GM18507 (cell line): ENCODE results near the gene TCF7L2.
A peak's percentile ranks its signal among the peaks of the same experiment; 100 is the strongest.
"Not testable (repeated sequence)": the region's sequence is repeated elsewhere in the genome, so short reads cannot be mapped to it uniquely, and the experiment has no call there.

Source experiments
- DNase-seq: peaks from one replicate; pipeline ENCODE4 v3.0.0; 2011; ENCODE audit warnings: low read depth; ENCODE audit not compliant: insufficient read length; ENCODE audit errors: extremely low spot score
- FAIRE-seq: peaks from 2 replicates; lab custom pipeline; 2011; peaks lifted over from hg19 to GRCh38; lab: Jason Lieb, UNC

TCF7L2 gene

DNA sequence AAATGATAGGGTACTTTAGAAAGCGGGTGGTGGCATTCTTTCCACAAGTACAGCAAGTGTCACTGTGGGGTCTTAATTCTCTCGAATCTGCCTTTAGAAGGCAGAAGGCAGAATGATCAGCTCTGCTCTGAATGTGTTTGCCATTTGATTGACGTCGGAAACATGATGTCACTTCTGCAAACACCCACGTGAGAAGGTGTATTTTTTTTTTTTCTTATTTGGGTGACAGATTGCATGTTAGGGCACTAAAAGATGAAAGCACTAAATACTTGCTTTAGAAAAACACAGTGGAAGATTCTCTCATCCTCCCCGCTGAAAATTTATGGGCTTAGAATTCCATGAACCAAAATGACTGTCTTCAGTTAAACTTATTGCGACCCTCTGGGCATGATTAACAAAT is 150.2 kb downstream of the TCF7L2 start:
- DNase-seq (no peak), FAIRE-seq (no peak)

DNA sequence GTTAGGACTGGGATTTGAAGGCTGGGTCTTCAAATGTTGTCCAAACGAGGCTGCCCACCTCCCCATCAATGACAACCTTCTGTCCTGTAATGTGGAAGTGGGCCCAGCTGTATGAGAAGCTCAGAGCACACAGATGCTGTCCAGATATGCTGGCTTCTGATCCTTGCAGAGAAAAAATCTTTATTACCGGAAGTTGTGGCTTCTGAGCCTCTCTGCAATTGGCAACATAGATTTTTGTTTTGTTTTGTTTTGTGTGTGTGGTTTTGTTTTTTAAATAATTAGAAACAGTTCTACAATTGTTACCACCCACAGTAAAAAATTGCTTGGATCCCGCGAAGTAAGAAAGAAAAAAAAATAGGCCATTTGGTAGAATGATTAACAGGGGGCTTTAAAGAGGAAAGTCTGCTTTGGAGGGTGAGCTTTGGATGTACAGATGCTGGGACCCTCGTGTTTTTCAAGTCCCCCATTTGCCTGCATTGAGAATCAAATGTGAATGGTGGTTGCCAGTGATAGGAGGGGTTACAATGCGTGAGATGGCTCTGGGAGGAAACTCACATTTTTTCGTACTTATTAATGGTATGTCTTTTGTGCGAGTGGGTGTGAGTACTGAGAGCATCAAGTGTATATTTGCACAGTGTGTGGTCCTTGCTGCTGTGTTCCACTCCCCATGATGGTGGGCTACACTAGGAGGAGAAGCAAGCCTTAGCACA is 153.2 kb downstream of the TCF7L2 start:
- DNase-seq (no peak), FAIRE-seq (no peak)

DNA sequence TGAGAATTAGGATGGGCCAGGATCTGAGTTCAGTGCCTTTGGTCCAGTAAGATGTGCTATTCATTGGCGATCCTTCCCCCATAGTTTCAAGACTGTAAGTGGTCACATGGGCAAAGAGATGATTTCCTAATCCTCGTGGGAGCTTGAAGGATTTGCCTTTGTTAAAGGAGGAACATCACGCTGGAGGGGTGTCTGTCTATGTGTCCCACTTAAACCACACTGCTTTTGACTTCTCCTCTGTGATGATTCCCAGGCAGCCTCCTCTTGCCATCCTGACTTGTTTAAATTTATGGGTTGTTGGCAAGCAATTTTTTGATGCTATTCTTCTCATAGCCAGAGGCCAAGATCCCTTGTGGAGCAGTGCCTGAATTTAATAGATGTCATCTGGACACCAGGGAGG is 154.0 kb downstream of the TCF7L2 start:
- DNase-seq (no peak), FAIRE-seq (no peak)

DNA sequence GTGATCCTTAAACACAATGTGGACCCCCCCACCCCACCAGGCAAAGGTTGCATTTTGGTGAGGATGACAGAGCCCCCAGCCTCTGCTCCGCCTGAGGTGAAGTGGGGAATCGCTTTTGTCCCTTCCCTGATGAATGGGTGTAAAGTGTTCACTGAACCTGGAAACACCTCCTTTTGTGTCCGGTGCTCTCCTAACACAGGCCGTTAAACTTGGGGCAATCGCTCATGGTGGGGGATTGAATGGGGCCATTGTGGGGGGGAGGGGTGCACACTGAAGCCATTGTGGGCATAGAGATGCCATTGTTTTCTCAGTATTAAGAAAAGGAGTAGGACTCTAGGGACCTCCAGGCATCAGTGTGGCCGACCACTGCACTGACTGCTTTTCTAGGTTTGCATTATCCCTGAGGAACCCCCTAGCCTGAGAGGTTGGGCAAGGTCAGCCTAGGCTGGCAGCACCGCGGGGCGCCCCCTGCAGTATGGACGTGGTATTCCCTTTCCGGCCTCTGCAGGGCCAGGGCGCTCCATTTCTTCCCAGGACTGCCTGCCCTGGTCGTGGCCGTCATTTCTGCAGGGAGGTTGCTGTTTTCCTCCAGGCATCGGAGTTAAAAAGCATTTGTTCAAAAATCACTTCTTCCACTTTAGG is 158.3 kb downstream of the TCF7L2 start:
- FAIRE-seq: no peak
- DNase-seq: no peak

DNA sequence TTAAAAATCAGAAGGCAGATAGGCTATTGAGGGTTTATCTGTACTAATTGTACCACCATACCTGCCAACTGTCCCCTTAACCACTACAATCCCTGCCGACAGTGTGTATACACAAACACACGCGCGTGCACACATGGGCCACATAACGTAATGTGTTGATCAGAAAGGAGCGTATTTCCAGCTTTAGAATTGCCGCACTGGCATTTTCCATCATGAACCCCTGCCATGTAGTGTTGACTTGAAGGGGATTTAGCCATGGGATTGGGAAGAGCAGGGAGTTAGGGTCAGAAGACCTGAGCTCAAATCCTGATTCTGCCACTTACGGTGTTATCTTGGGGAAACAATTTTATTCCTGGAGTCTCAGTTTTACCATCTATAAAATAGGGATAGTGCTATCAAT is 158.9 kb downstream of the TCF7L2 start:
- no peak for DNase-seq

DNA sequence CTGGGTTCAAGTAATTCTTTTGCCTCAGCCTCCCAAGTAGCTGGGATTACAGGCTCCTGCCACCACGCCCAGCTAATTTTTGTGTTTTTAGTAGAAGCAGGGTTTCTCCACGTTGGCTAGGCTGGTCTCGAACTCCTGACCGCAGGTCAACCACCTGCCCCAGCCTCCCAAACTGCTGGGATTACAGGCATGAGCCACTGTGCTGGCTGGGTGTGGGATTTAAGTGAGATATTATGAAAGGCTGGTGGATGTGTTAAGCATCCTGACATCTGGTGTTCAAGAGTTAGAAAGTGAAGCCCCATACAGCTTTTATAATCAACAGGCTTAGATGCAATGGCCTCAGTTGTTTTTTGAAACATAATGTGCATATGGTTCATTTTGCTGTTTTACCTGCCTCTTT is 159.4 kb downstream of the TCF7L2 start:
- FAIRE-seq, DNase-seq: not testable (repeated sequence)

More for the DNA sequence above, 158.9 kb downstream of the TCF7L2 start:
- no peak for FAIRE-seq

DNA sequence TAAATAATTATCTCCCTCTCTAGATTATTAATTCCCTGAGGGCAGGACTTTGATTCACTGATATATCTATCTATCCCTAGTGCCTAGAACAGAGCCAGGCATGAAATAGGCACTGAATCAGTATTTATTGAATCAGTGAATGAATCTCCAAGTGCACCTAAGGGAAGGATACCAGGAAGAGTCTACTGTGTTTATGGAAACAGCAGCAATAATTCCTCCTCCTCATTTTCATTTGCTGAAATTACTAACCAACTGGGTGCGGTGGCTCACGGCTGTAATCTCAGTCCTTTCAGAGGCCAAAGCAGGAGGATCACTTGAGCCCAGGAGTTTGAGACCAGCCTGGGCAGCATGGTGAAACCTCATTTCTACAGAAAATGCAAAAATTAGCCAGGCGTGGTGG is 161.2 kb downstream of the TCF7L2 start:
- DNase-seq (no peak), FAIRE-seq (no peak)

DNA sequence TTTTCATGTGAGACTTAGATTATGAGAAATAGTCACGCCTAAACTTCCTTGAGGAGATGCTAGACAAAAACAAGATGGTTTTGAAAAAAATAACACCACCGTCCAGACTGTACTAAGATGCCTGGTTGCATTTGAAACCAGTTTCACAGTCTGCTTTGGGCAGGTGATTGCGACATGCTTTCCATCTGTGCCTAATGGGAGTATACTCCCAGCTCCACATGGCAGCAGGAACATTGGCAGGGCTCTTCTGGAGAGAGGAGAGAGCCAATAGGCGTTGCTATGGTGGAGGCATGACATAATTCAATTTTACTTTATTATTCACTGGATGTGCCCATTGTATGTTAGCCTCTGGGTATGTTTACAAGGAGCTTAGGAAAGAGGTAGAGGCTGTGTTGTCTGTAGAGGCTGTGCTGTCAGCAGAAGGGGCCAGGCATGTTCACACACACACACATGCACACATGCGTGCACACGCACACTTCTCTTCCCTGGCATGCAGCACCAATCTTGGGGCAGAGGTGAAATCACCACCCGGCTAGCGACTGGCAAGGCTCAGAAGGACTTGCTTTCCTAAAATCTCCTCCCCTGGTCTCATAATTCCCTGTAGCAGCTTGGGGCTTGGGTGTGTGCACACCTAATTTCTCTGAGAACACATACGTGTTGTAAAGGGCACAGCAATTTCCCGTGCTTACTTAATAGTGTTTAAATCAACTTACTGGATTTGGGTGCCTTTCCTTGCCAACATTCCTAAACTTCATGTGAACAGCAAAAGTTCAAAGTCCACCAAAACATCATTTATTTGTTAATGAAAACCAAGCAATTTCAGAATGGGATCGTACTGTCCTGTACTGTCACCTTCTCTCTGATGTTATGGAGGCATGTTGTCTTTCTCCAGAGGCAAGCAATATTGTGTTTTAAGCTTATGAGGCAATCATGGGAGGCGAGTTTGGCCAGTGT is 162.1 kb downstream of the TCF7L2 start:
- DNase-seq (no peak), FAIRE-seq (no peak)

DNA sequence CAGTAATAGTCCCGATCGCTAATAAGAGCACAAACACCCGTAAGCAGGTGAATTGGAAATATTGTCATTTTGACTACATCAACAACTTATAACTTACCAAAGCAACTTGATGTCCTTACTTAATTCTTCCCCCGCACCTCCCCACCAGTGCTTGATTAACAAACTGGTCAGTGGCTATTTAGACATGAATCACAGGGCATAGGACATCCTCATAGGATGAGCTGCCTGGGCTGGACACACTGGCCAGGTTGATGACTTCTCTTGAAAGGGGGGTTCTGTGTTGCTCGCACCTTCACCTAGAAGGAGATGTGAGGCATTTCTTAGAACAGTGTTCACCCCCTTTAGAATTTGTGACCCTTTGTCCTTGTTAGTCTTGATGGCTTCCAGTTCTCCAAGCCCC is 163.2 kb downstream of the TCF7L2 start:
- FAIRE-seq: no peak
- no peak for DNase-seq

DNA sequence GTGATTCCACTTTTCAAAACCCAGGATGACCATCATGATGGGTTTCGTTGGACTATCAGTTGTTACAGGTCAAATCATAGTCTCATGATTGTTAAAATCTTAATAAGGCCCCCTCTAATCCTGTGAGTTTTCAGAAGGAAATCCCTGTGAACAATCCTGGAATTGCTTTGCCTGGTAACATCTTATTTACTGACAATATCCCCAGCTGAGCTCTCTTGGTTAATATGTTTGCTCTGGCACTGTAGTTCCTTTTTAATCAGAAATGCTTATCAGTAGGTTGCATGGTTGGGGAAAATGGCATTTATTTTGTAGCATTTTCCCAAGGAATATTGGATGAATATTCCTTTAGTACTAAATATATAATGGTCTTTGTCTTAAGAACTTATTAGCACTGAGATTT is 163.9 kb downstream of the TCF7L2 start:
- FAIRE-seq: no peak

DNA sequence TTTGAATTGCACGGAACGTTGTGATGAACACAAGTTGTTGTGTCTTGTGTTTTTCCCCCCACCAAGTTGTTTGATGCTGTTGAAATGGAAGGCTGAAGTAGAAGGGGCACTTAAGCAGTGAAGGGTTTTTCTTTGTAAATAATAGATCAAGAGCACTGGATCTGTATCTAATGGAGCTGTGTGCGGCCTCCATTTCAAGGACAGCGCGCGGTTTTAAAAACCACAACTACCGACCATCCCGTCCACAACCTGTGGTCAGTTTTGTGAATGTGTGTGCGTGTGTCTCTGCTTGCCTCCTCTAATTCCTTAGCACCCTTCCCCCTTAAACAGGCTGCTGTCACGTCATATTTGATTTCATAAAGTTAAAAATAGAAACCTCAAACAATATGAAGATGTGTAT is 165.5 kb downstream of the TCF7L2 start:
- no peak for FAIRE-seq

More for the DNA sequence above, 163.9 kb downstream of the TCF7L2 start:
- no peak for DNase-seq

DNA sequence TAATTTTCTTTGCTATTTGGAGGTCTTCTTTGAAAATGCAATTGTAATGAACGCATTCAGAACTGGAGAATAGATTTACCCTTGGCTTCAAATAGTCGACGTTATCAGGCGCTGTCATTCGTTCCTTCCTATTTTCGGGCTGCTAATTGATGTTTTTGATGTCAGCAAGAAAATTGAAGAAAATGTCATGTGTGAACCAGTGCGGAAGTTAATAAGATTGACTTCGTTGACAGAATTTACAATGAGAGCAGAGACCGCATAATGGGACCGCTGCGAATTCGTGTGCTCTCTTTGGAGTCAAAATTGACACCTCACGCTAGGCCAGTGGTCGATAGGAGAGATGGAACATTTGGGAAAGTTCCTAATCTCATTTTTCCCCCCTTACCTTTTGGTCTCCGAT is 168.8 kb downstream of the TCF7L2 start:
- FAIRE-seq (no peak), DNase-seq (no peak)

More for the DNA sequence above, 165.5 kb downstream of the TCF7L2 start:
- no peak for DNase-seq

DNA sequence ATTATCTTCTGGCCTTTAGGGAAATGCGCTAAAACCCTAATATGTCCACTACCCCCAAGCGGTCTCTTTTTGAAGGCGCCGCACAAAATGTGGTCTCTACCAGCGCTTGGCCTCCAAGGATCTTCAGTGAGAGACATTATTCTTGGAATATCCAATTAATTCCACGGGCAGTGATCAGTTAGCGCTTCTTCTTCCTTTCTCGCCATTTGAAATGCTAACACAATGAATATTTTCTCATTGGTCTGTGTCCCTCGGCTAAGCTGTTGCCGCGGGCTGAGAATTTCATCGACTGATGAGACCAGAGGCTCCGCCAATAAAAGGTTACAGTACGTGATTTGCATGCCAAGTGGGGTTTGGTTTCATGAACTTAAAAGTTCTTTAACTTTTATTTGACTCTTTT is 169.8 kb downstream of the TCF7L2 start:
- FAIRE-seq: no peak

DNA sequence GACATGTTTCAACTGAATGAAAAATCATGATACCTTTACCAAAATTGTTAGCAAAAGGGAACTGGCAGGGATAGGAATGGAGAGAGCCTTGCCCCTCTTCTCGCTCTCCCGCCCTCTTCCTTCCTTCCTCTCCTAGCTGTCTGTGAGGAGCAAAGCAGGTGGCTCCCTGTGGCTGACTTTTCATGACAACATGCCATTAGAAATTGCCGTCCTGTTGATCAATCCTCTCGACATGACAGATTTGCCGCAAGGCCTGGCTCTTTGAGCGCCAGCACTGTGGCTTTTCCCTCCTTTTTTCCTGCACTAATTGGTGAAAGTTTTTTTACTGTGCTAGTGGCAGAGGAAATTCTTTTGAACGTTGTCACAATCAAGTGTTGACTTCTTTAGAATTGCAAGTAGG is 171.1 kb downstream of the TCF7L2 start:
- FAIRE-seq (no peak), DNase-seq (no peak)

More for the DNA sequence above, 169.8 kb downstream of the TCF7L2 start:
- DNase-seq: no peak

DNA sequence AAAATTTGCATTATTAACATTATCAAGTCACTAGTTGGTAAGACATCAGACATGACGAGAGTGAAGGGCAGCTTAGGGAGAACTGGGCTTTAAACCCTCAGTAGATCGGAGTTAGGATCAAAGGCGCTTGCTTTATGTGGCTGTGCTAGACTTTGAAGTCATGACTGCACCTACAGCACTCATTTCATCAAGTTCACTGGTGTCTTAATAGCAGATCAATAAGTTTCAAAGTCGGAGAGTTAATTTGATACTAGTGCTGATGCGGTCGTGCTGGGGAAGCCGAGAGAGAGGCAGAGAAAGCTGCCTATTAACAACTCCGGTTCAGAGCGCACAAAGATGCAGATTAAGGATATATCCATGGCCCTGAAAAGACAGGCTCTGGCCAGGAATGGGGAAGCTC is 172.9 kb downstream of the TCF7L2 start:
- no peak for DNase-seq
- FAIRE-seq: no peak

DNA sequence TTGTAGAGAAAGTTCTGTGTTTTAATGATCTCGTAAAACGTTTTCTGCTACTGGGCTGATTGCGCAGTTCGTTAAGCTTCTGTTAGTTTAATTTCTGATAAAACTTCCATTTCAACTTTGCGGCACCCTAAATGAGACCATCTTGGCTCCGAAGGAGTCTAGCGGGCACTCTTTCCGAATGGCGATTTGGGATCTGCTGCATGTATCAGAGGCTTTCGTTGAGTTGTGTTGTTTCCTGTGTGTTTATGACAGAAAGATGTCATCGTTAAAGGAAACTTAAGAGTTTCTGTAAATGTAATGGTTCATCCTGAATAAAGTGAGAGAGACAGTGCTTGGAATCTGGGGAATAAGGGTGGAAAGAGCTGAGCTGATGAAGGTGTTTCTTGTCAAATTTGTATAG is 174.7 kb downstream of the TCF7L2 start:
- no peak for FAIRE-seq
- DNase-seq: no peak

DNA sequence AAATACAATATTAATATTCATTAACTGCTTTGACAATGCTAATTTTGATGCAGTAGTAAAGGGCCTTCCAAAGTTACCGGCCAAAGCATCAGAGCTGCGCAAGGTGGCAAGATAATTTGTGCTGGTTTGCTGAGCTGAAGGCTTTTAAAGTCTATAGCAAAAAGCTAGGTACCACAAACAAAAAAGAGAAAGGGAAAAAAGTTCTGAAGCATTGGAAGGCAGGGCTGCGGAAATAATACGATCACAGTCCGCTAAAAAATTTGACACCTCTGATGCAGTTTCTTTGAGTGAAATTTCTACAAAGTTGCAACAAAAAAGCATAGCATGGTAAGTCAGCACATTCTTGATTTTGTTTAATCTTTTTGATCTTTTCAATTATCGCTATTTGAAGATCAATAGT is 175.6 kb downstream of the TCF7L2 start:
- FAIRE-seq: no peak

DNA sequence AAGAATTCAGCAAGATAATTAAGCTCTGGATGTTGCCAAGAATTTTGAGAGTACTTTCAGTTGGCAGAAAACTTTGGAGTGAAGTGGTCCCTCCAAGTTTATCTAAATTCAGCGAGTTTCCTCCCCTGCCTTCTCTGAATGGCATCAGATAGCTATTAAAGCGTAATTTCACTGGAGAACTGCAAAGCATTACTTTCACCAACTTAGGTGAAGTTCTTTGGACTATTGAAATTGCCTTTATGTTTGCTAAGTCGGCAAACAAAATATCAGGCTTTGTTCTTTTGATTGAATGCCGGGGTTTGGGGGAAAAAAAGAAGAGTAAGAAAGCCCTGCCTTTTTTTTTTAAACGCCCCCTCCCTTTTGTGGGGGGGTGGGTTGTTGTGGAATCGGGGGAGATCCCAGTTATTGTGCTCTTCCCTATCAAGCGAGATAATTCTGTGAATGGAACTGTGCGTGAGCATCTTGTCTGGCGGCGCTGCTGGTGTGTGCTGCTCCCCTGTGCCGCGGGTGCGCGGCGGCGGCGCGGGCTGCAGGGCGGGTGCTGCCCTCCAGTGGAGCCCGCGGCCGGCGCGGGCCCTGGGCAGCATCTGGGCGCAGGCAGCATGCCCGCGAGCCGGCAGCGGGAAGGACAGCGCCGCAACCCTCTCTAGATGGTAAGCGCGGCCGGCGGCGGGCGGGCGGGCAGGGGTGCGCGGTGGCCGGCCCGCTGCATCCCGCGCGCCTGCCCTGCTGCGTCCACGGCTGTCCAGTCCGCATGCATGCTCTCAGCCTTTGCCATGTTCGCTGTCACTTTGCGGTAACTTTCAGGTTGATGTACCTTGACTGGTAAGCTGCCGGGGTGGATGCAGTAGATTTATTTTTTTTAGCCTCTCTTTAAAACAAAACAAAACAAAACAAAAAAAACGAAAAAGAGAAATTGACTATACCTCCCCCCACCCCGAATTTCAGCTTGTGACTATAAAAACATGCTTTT is 176.5 kb downstream of the TCF7L2 start:
- FAIRE-seq (no peak), DNase-seq (peak; percentile 15)

More for the DNA sequence above, 175.6 kb downstream of the TCF7L2 start:
- DNase-seq: no peak

DNA sequence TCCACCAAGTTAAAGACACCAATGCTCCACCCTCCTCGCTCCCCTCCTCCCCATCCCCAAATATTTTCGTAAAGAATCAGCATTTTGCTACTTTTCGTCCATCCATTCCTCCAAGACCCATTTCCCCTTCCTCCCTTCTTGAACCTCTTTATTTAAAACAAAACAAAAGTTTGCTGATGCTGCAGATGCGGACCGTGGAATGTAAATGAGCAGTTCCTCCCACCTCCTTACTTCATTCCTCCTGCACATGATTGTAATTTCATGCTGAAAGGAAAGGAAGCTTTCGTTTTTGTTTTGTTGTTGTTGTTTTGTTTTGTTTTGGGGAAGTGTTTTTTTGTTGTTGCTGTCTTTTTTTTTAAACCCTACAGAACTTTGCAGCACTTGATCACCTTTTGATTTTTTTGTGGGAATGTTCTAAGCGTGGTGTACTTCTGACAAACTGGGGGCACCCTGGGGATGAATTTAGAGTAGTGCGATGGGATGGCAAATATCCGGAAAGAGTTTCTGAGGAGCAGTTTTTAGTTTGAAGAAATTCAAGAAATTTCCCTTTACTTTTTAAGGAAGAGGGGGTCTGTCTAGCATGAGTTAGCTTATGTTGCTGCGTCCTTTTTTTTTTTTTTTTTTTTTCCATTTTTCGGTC is 177.3 kb downstream of the TCF7L2 start:
- DNase-seq: no peak
- no peak for FAIRE-seq
